ENCODE measurements around the gene ETV3L.

GRCh38 chr1:157085421-157085820 lies 14.2 kb downstream of the ETV3L start:
- TF ChIP-seq POLR2A (IDR thresholded peaks at IDR 0.05) (no peak), POLR2AphosphoS5 (IDR thresholded peaks at IDR 0.05; ENCODE audit: insufficient read depth in 1 of 2, low read depth in 1 of 2) (no peak)
- TF ChIP-seq, protein P1, sequence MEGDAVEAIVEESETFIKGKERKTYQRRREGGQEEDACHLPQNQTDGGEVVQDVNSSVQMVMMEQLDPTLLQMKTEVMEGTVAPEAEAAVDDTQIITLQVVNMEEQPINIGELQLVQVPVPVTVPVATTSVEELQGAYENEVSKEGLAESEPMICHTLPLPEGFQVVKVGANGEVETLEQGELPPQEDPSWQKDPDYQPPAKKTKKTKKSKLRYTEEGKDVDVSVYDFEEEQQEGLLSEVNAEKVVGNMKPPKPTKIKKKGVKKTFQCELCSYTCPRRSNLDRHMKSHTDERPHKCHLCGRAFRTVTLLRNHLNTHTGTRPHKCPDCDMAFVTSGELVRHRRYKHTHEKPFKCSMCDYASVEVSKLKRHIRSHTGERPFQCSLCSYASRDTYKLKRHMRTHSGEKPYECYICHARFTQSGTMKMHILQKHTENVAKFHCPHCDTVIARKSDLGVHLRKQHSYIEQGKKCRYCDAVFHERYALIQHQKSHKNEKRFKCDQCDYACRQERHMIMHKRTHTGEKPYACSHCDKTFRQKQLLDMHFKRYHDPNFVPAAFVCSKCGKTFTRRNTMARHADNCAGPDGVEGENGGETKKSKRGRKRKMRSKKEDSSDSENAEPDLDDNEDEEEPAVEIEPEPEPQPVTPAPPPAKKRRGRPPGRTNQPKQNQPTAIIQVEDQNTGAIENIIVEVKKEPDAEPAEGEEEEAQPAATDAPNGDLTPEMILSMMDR (IDR thresholded peaks at IDR 0.05) = no peak
